HEK293 (cell line): ENCODE results near the gene NLGN4Y.

Experiments used
- CTCF ChIA-PET: fragments of 350-600 bp; formaldehyde crosslinking; extraction: SDS; loops from one replicate; lab custom pipeline; 2021; ENCODE audit warnings: antibody characterized with exemption; lab: Yijun Ruan, JAX
- POLR2A ChIA-PET: fragments of 300-600 bp; formaldehyde crosslinking; extraction: SDS; loops from one replicate; lab custom pipeline; 2020; ENCODE audit warnings: antibody characterized with exemption, inconsistent platforms; lab: Yijun Ruan, JAX
- H3K27ac ChIP-seq: fragments of 200-500 bp; sonication (Bioruptor generic); 2 replicates; pipeline ENCODE4 v1.5.1; 2014; ENCODE audit warnings: low read depth, low read length, control low read depth, inconsistent platforms; ENCODE audit errors: extremely low read depth
- H3K36me3 ChIP-seq, 2 experiments: fragments of 200-500 bp in 1 of 2; sonication (Bioruptor generic) in 1 of 2; 1 replicate in 1 of 2; 2 replicates in 1 of 2; pipeline ENCODE4 v1.5.1; 2014 to 2017; ENCODE audit warnings: inconsistent platforms in 2 of 2, low read length in 2 of 2; ENCODE audit not compliant: control insufficient read depth in 2 of 2, insufficient read depth in 1 of 2
- H3K4me1 ChIP-seq: fragments of 200-500 bp; sonication (Bioruptor generic); 2 replicates; pipeline ENCODE4 v1.5.1; 2014; ENCODE audit warnings: mild to moderate bottlenecking, low read length, inconsistent platforms; ENCODE audit not compliant: control insufficient read depth, insufficient read depth
- H3K4me3 ChIP-seq: 2 replicates; pipeline ENCODE4 v1.5.1; 2011; ENCODE audit warnings: low read depth, mild to moderate bottlenecking, control low read depth, low read length, moderate library complexity
- H3K9me3 ChIP-seq: fragments of 200-500 bp; sonication (Bioruptor generic); 2 replicates; pipeline ENCODE4 v1.5.1; 2014; ENCODE audit warnings: low read depth, low read length, inconsistent platforms; ENCODE audit not compliant: control insufficient read depth, insufficient read depth
- HOXA7 ChIP-seq: sonication (generic); formaldehyde crosslinking; IDR thresholded peaks from 2 replicates; pipeline ENCODE4 v1.8.1; 2022; ENCODE audit warnings: missing genetic modification reagents, borderline replicate concordance
- OSR2 ChIP-seq: fragments of 450-650 bp; formaldehyde crosslinking; IDR thresholded peaks from 2 replicates; pipeline ENCODE4 v1.5.1; 2016; ENCODE audit warnings: missing biosample characterization, missing genetic modification characterization
- SCRT1 ChIP-seq: fragments of 450-650 bp; formaldehyde crosslinking; IDR thresholded peaks from 2 replicates; pipeline ENCODE4 v1.5.1; 2016; ENCODE audit warnings: missing biosample characterization, missing genetic modification characterization, borderline replicate concordance
- SP7 ChIP-seq: fragments of 450-650 bp; formaldehyde crosslinking; IDR thresholded peaks from 2 replicates; pipeline ENCODE4 v1.5.1; 2016; ENCODE audit warnings: missing biosample characterization, missing genetic modification characterization
- ZBTB8A ChIP-seq: fragments of 450-650 bp; formaldehyde crosslinking; IDR thresholded peaks from 2 replicates; pipeline ENCODE4 v1.5.1; 2016; ENCODE audit warnings: missing biosample characterization, missing genetic modification characterization
- ZEB2 ChIP-seq: fragments of 450-650 bp; formaldehyde crosslinking; IDR thresholded peaks from 2 replicates; pipeline ENCODE4 v1.5.1; 2016; ENCODE audit warnings: missing biosample characterization, missing genetic modification characterization
- ZFP3 ChIP-seq: fragments of 450-650 bp; formaldehyde crosslinking; IDR thresholded peaks from 2 replicates; pipeline ENCODE4 v1.5.1; 2016; ENCODE audit warnings: low read depth, missing biosample characterization, missing genetic modification characterization
- ZNF155 ChIP-seq: fragments of 450-650 bp; formaldehyde crosslinking; IDR thresholded peaks from 2 replicates; pipeline ENCODE4 v1.5.1; 2016; ENCODE audit warnings: missing biosample characterization, missing genetic modification characterization
- ZNF221 ChIP-seq: fragments of 450-650 bp; formaldehyde crosslinking; IDR thresholded peaks from 2 replicates; pipeline ENCODE4 v1.5.1; 2017; ENCODE audit warnings: missing biosample characterization, missing genetic modification characterization, borderline replicate concordance
- ZNF248 ChIP-seq: fragments of 450-650 bp; formaldehyde crosslinking; IDR thresholded peaks from 2 replicates; pipeline ENCODE4 v1.5.1; 2017; ENCODE audit warnings: missing biosample characterization, missing genetic modification characterization
- ZNF37A ChIP-seq: fragments of 450-650 bp; IDR thresholded peaks from 2 replicates; pipeline ENCODE4 v1.5.1; 2018; ENCODE audit warnings: missing biosample characterization, missing genetic modification characterization
- ZNF548 ChIP-seq: fragments of 450-650 bp; formaldehyde crosslinking; IDR thresholded peaks from 2 replicates; pipeline ENCODE4 v1.5.1; 2016; ENCODE audit warnings: missing biosample characterization, missing genetic modification characterization
- ZNF707 ChIP-seq: fragments of 450-650 bp; formaldehyde crosslinking; IDR thresholded peaks from 2 replicates; pipeline ENCODE4 v1.5.1; 2016; ENCODE audit warnings: missing biosample characterization, missing genetic modification characterization
- ZNF777 ChIP-seq: fragments of 450-650 bp; formaldehyde crosslinking; IDR thresholded peaks from 2 replicates; pipeline ENCODE4 v1.5.1; 2017; ENCODE audit warnings: missing biosample characterization, missing genetic modification characterization, borderline replicate concordance
- ZNF837 ChIP-seq: fragments of 450-650 bp; formaldehyde crosslinking; IDR thresholded peaks from 2 replicates; pipeline ENCODE4 v1.5.1; 2016; ENCODE audit warnings: missing biosample characterization, missing genetic modification characterization
- ZSCAN23 ChIP-seq: fragments of 450-650 bp; formaldehyde crosslinking; IDR thresholded peaks from 2 replicates; pipeline ENCODE4 v1.5.1; 2016; ENCODE audit warnings: missing biosample characterization, missing genetic modification characterization
- TF ChIP-seq, protein P1 (sequence below): fragments of 450-650 bp; formaldehyde crosslinking; IDR thresholded peaks from 2 replicates; pipeline ENCODE4 v1.5.1; 2016; ENCODE audit warnings: missing biosample characterization, missing genetic modification characterization
- TF ChIP-seq, protein P2 (sequence below): fragments of 450-650 bp; formaldehyde crosslinking; IDR thresholded peaks from 2 replicates; pipeline ENCODE4 v1.5.0; 2017; ENCODE audit warnings: missing biosample characterization, missing genetic modification characterization, borderline replicate concordance
- TF ChIP-seq, protein P3 (sequence below): fragments of 450-650 bp; formaldehyde crosslinking; IDR thresholded peaks from 2 replicates; pipeline ENCODE4 v1.5.1; 2016; ENCODE audit warnings: missing biosample characterization, missing genetic modification characterization
- TF ChIP-seq, protein P4 (sequence below): fragments of 450-650 bp; formaldehyde crosslinking; IDR thresholded peaks from 2 replicates; pipeline ENCODE4 v1.5.1; 2016; ENCODE audit warnings: missing biosample characterization, missing genetic modification characterization

NLGN4Y gene

DNA sequence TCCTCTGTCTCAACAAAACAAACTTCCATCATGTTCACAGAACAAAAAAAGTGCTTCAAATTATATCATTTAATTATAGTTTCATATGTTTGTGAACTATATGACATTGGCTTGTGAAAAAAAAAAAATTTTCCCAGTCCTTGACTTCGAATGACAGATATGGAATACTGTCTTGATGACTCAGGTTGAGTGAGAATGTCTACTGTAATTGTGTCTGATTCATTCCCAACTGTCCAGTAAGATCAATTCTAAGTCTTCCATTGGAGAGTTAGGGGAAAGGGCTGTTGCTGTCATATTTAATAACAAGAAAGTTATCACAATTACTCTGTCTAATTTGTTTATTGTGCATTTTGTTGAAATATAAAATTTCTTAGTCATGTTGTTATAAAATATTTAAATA is 34.1 kb upstream of the NLGN4Y start:
- ChIA-PET POLR2A (no interaction called here), CTCF (no interaction called here)
- TF ChIP-seq ZEB2 (tag by site-specific recombination) (no peak), ZNF777 (no peak), ZNF837 (tag by site-specific recombination) (no peak), ZNF548 (tag by site-specific recombination) (no peak)
- TF ChIP-seq, protein P1, sequence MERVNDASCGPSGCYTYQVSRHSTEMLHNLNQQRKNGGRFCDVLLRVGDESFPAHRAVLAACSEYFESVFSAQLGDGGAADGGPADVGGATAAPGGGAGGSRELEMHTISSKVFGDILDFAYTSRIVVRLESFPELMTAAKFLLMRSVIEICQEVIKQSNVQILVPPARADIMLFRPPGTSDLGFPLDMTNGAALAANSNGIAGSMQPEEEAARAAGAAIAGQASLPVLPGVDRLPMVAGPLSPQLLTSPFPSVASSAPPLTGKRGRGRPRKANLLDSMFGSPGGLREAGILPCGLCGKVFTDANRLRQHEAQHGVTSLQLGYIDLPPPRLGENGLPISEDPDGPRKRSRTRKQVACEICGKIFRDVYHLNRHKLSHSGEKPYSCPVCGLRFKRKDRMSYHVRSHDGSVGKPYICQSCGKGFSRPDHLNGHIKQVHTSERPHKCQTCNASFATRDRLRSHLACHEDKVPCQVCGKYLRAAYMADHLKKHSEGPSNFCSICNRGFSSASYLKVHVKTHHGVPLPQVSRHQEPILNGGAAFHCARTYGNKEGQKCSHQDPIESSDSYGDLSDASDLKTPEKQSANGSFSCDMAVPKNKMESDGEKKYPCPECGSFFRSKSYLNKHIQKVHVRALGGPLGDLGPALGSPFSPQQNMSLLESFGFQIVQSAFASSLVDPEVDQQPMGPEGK, result no peak
- Histone ChIP-seq H3K27ac (no peak overlapping the region), H3K9me3 (no peaks in the 10 kb centered on the region), H3K36me3 (no peaks in the 10 kb centered on the region), H3K4me3 (no peak overlapping the region), H3K4me1 (no peaks in the 10 kb centered on the region)

DNA sequence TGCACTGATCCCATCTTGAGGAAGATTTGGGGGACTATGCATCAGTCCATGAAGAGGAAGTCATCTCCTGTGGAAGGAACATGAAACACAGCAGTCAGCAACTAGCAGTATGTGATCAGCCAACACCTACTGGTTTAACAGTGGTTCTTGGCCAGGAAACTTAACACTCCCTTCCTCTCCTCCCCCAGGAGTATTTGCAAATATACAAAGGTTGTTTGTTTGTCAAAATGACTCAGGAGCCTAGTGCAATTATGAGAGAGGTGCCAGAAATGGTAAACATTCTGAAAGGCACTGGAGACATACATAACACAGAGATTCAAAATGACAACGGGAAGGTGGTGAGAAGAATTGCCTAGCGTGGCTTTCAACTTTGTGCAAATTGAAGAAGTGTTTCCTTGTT is 26.3 kb upstream of the NLGN4Y start:
- no peak for TF ChIP-seq ZNF221 (tag by site-specific recombination)
- POLR2A ChIA-PET, result no interaction called here
- no peaks in the 10 kb centered on the region for H3K9me3 ChIP-seq
- CTCF ChIA-PET, result no interaction called here
- H3K4me3 ChIP-seq, result no peak overlapping the region
- H3K4me1 ChIP-seq, result no peaks in the 10 kb centered on the region
- no peaks in the 10 kb centered on the region for H3K36me3 ChIP-seq
- no peak overlapping the region for H3K27ac ChIP-seq

DNA sequence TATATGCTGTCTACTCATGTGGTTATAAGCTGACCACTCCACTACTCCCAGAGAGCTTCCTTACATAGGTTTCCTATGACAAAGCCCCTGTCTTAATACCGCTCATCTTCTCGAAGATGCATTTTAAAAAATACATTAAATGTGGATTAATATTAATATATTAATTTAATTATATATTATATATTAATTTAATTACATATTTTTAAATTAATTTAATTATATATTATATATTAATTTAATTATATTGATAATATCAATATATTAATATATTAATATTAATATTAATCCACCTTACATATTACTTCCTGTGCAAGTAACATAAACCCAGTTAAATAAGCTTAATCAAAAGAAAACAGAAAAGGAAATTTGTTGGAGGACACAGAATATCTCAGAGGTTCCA is 19.7 kb upstream of the NLGN4Y start:
- no peaks in the 10 kb centered on the region for H3K9me3 ChIP-seq
- TF ChIP-seq ZNF707 (tag by site-specific recombination) (no peak), ZBTB8A (no peak), ZSCAN23 (tag by site-specific recombination) (no peak), ZNF37A (tag by site-specific recombination) (no peak), SP7 (tag by site-specific recombination) (no peak), HOXA7 (CRISPR knock-in tag) (no peak), ZNF837 (tag by site-specific recombination) (no peak), ZNF155 (tag by site-specific recombination) (no peak), ZFP3 (no peak), ZNF248 (tag by site-specific recombination) (no peak), OSR2 (no peak), SCRT1 (tag by site-specific recombination) (no peak)
- TF ChIP-seq, protein P2, sequence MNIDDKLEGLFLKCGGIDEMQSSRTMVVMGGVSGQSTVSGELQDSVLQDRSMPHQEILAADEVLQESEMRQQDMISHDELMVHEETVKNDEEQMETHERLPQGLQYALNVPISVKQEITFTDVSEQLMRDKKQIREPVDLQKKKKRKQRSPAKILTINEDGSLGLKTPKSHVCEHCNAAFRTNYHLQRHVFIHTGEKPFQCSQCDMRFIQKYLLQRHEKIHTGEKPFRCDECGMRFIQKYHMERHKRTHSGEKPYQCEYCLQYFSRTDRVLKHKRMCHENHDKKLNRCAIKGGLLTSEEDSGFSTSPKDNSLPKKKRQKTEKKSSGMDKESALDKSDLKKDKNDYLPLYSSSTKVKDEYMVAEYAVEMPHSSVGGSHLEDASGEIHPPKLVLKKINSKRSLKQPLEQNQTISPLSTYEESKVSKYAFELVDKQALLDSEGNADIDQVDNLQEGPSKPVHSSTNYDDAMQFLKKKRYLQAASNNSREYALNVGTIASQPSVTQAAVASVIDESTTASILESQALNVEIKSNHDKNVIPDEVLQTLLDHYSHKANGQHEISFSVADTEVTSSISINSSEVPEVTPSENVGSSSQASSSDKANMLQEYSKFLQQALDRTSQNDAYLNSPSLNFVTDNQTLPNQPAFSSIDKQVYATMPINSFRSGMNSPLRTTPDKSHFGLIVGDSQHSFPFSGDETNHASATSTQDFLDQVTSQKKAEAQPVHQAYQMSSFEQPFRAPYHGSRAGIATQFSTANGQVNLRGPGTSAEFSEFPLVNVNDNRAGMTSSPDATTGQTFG (tag by site-specific recombination), result no peak
- TF ChIP-seq, protein P3, sequence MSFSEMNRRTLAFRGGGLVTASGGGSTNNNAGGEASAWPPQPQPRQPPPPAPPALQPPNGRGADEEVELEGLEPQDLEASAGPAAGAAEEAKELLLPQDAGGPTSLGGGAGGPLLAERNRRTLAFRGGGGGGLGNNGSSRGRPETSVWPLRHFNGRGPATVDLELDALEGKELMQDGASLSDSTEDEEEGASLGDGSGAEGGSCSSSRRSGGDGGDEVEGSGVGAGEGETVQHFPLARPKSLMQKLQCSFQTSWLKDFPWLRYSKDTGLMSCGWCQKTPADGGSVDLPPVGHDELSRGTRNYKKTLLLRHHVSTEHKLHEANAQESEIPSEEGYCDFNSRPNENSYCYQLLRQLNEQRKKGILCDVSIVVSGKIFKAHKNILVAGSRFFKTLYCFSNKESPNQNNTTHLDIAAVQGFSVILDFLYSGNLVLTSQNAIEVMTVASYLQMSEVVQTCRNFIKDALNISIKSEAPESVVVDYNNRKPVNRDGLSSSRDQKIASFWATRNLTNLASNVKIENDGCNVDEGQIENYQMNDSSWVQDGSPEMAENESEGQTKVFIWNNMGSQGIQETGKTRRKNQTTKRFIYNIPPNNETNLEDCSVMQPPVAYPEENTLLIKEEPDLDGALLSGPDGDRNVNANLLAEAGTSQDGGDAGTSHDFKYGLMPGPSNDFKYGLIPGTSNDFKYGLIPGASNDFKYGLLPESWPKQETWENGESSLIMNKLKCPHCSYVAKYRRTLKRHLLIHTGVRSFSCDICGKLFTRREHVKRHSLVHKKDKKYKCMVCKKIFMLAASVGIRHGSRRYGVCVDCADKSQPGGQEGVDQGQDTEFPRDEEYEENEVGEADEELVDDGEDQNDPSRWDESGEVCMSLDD, result no peak
- TF ChIP-seq, protein P4, sequence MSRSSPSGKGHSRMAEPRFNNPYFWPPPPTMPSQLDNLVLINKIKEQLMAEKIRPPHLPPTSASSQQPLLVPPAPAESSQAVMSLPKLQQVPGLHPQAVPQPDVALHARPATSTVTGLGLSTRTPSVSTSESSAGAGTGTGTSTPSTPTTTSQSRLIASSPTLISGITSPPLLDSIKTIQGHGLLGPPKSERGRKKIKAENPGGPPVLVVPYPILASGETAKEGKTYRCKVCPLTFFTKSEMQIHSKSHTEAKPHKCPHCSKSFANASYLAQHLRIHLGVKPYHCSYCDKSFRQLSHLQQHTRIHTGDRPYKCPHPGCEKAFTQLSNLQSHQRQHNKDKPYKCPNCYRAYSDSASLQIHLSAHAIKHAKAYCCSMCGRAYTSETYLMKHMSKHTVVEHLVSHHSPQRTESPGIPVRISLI (tag by site-specific recombination), result no peak
- POLR2A ChIA-PET, result no interaction called here
- H3K4me1 ChIP-seq, result no peaks in the 10 kb centered on the region
- H3K36me3 ChIP-seq, result no peaks in the 10 kb centered on the region
- CTCF ChIA-PET, result no interaction called here
- H3K27ac ChIP-seq, result no peak overlapping the region
- H3K4me3 ChIP-seq, result no peak overlapping the region
